GM23338 (cell line): Measurements from ENCODE around the gene TEX14.

ENCODE experiments used
- CREB1 ChIP-seq: fragments of 250-450 bp; sonication (Bioruptor Pico); IDR thresholded peaks from 2 replicates; pipeline ENCODE4 v1.5.0; 2020; ENCODE audit warnings: low read depth, mild to moderate bottlenecking, moderate library complexity
- EZH2 ChIP-seq: fragments of 200-600 bp; sonication (generic); IDR thresholded peaks from one replicate; pipeline ENCODE4 v1.8.0; 2017; ENCODE audit warnings: antibody characterized with exemption, mild to moderate bottlenecking, low read depth; ENCODE audit not compliant: unreplicated experiment
- EZH2phosphoT487 ChIP-seq: fragments of 200-600 bp; sonication (generic); IDR thresholded peaks from one replicate; pipeline ENCODE4 v1.8.1; 2018; ENCODE audit warnings: antibody characterized with exemption; ENCODE audit not compliant: unreplicated experiment
- JUNB ChIP-seq: IDR thresholded peaks from one replicate; pipeline ENCODE4 v1.6.1; 2016; ENCODE audit warnings: antibody characterized with exemption; ENCODE audit not compliant: unreplicated experiment
- NANOG ChIP-seq: IDR thresholded peaks from 2 replicates; pipeline ENCODE4 v1.6.1; 2016; ENCODE audit warnings: antibody characterized with exemption, borderline replicate concordance
- POLR2AphosphoS5 ChIP-seq: IDR thresholded peaks from 2 replicates; pipeline ENCODE4 v1.6.1; 2016; ENCODE audit warnings: antibody characterized with exemption, low read depth
- STAT1 ChIP-seq: IDR thresholded peaks from one replicate; pipeline ENCODE4 v1.6.1; 2016; ENCODE audit warnings: antibody characterized with exemption; ENCODE audit not compliant: unreplicated experiment
- ZNF331 ChIP-seq: fragments of 250-450 bp; sonication (Bioruptor Pico); IDR thresholded peaks from 2 replicates; pipeline ENCODE4 v1.5.0; 2020; ENCODE audit warnings: low read depth, mild to moderate bottlenecking, moderate library complexity
- TF ChIP-seq, protein P1 (sequence below), 2 experiments: fragments of 200-600 bp in 1 of 2; sonication (generic) in 1 of 2; conservative IDR thresholded peaks; 2 replicates each; pipeline versions ENCODE4 v1.5.1 to v1.6.1; 2016 to 2017; ENCODE audit warnings: antibody characterized with exemption in 2 of 2, low read depth in 2 of 2, mild to moderate bottlenecking in 2 of 2, moderate library complexity in 1 of 2
- TF ChIP-seq, protein P2 (sequence below): IDR thresholded peaks from one replicate; pipeline ENCODE4 v1.6.1; 2018; ENCODE audit warnings: antibody characterized with exemption; ENCODE audit not compliant: unreplicated experiment
- TF ChIP-seq, protein P3 (sequence below): fragments of 250-450 bp; sonication (Bioruptor Pico); IDR thresholded peaks from 2 replicates; pipeline ENCODE4 v1.5.0; 2020; ENCODE audit warnings: mild to moderate bottlenecking, moderate library complexity
- TF ChIP-seq, protein P4 (sequence below): IDR thresholded peaks from 2 replicates; pipeline ENCODE4 v1.6.1; 2016; ENCODE audit warnings: antibody characterized with exemption

DNA sequence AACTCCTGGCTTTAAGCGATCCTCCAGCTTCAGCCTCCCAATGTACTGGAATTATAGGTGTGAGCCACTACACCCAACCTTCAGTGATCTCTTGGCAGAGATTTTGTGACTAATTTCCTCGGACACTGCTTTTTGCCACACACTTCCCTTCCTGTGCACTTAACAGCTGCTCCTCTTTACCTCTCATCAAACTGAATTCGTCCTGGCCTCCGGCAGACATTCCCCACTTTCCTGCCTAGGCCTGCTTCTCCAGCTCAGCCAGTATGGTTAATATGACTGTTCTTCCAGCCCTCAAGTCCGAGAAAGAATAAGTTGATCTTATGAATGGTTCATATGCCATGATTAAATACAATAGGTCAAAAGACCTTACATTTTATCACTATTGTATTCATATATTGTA lies 108.4 kb downstream of the TEX14 start:
- TF ChIP-seq, protein P1, sequence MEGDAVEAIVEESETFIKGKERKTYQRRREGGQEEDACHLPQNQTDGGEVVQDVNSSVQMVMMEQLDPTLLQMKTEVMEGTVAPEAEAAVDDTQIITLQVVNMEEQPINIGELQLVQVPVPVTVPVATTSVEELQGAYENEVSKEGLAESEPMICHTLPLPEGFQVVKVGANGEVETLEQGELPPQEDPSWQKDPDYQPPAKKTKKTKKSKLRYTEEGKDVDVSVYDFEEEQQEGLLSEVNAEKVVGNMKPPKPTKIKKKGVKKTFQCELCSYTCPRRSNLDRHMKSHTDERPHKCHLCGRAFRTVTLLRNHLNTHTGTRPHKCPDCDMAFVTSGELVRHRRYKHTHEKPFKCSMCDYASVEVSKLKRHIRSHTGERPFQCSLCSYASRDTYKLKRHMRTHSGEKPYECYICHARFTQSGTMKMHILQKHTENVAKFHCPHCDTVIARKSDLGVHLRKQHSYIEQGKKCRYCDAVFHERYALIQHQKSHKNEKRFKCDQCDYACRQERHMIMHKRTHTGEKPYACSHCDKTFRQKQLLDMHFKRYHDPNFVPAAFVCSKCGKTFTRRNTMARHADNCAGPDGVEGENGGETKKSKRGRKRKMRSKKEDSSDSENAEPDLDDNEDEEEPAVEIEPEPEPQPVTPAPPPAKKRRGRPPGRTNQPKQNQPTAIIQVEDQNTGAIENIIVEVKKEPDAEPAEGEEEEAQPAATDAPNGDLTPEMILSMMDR (conservative IDR thresholded peaks at IDR 0.05; ENCODE audit: low read depth in 2 of 2): no peak
- TF ChIP-seq EZH2phosphoT487: no peak
- no peak for TF ChIP-seq POLR2AphosphoS5
- no peak for TF ChIP-seq EZH2
- TF ChIP-seq, protein P2, sequence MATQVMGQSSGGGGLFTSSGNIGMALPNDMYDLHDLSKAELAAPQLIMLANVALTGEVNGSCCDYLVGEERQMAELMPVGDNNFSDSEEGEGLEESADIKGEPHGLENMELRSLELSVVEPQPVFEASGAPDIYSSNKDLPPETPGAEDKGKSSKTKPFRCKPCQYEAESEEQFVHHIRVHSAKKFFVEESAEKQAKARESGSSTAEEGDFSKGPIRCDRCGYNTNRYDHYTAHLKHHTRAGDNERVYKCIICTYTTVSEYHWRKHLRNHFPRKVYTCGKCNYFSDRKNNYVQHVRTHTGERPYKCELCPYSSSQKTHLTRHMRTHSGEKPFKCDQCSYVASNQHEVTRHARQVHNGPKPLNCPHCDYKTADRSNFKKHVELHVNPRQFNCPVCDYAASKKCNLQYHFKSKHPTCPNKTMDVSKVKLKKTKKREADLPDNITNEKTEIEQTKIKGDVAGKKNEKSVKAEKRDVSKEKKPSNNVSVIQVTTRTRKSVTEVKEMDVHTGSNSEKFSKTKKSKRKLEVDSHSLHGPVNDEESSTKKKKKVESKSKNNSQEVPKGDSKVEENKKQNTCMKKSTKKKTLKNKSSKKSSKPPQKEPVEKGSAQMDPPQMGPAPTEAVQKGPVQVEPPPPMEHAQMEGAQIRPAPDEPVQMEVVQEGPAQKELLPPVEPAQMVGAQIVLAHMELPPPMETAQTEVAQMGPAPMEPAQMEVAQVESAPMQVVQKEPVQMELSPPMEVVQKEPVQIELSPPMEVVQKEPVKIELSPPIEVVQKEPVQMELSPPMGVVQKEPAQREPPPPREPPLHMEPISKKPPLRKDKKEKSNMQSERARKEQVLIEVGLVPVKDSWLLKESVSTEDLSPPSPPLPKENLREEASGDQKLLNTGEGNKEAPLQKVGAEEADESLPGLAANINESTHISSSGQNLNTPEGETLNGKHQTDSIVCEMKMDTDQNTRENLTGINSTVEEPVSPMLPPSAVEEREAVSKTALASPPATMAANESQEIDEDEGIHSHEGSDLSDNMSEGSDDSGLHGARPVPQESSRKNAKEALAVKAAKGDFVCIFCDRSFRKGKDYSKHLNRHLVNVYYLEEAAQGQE: no peak
- TF ChIP-seq, protein P3, sequence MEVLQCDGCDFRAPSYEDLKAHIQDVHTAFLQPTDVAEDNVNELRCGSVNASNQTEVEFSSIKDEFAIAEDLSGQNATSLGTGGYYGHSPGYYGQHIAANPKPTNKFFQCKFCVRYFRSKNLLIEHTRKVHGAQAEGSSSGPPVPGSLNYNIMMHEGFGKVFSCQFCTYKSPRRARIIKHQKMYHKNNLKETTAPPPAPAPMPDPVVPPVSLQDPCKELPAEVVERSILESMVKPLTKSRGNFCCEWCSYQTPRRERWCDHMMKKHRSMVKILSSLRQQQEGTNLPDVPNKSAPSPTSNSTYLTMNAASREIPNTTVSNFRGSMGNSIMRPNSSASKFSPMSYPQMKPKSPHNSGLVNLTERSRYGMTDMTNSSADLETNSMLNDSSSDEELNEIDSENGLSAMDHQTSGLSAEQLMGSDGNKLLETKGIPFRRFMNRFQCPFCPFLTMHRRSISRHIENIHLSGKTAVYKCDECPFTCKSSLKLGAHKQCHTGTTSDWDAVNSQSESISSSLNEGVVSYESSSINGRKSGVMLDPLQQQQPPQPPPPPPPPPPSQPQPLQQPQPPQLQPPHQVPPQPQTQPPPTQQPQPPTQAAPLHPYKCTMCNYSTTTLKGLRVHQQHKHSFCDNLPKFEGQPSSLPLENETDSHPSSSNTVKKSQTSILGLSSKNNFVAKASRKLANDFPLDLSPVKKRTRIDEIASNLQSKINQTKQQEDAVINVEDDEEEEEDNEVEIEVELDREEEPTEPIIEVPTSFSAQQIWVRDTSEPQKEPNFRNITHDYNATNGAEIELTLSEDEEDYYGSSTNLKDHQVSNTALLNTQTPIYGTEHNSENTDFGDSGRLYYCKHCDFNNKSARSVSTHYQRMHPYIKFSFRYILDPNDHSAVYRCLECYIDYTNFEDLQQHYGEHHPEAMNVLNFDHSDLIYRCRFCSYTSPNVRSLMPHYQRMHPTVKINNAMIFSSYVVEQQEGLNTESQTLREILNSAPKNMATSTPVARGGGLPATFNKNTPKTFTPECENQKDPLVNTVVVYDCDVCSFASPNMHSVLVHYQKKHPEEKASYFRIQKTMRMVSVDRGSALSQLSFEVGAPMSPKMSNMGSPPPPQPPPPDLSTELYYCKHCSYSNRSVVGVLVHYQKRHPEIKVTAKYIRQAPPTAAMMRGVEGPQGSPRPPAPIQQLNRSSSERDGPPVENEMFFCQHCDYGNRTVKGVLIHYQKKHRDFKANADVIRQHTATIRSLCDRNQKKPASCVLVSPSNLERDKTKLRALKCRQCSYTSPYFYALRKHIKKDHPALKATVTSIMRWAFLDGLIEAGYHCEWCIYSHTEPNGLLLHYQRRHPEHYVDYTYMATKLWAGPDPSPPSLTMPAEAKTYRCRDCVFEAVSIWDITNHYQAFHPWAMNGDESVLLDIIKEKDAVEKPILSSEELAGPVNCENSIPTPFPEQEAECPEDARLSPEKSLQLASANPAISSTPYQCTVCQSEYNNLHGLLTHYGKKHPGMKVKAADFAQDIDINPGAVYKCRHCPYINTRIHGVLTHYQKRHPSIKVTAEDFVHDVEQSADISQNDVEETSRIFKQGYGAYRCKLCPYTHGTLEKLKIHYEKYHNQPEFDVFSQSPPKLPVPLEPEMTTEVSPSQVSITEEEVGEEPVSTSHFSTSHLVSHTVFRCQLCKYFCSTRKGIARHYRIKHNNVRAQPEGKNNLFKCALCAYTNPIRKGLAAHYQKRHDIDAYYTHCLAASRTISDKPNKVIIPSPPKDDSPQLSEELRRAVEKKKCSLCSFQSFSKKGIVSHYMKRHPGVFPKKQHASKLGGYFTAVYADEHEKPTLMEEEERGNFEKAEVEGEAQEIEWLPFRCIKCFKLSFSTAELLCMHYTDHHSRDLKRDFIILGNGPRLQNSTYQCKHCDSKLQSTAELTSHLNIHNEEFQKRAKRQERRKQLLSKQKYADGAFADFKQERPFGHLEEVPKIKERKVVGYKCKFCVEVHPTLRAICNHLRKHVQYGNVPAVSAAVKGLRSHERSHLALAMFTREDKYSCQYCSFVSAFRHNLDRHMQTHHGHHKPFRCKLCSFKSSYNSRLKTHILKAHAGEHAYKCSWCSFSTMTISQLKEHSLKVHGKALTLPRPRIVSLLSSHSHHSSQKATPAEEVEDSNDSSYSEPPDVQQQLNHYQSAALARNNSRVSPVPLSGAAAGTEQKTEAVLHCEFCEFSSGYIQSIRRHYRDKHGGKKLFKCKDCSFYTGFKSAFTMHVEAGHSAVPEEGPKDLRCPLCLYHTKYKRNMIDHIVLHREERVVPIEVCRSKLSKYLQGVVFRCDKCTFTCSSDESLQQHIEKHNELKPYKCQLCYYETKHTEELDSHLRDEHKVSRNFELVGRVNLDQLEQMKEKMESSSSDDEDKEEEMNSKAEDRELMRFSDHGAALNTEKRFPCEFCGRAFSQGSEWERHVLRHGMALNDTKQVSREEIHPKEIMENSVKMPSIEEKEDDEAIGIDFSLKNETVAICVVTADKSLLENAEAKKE: no peak
- TF ChIP-seq JUNB: no peak
- no peak for TF ChIP-seq CREB1 (CRISPR knock-in tag)
- TF ChIP-seq ZNF331 (CRISPR knock-in tag): no peak
- TF ChIP-seq, protein P4, sequence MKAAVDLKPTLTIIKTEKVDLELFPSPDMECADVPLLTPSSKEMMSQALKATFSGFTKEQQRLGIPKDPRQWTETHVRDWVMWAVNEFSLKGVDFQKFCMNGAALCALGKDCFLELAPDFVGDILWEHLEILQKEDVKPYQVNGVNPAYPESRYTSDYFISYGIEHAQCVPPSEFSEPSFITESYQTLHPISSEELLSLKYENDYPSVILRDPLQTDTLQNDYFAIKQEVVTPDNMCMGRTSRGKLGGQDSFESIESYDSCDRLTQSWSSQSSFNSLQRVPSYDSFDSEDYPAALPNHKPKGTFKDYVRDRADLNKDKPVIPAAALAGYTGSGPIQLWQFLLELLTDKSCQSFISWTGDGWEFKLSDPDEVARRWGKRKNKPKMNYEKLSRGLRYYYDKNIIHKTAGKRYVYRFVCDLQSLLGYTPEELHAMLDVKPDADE: no peak
- no peak for TF ChIP-seq STAT1
- no peak for TF ChIP-seq NANOG
